Aorta (tissue), 5 donors: ENCODE results near the gene NR1D1. TPM values are rescaled to one million over a fixed set of nuclear protein-coding genes. Genes with fewer than 3 reads are reported as not detected.

Source experiments
- ATAC-seq: fragments of 200-7000 bp; cut with Tn5 transposase; one replicate; pipeline ENCODE4 v1.9.1; 2022; ENCODE audit warnings: moderate library complexity; ENCODE audit not compliant: low FRiP score
- DNase-seq, 2 donors: peaks; one replicate each; pipeline ENCODE4 v3.0.0-alpha.2; 2020
- H3K27ac ChIP-seq, 2 donors: one replicate each; pipeline ENCODE4 v1.5.1; 2013; ENCODE audit warnings: low read length in 2 of 2, mild to moderate bottlenecking in 2 of 2, moderate library complexity in 2 of 2, control low read depth in 1 of 2, inconsistent platforms in 1 of 2, low read depth in 1 of 2
- H3K27me3 ChIP-seq, 2 donors: one replicate each; pipeline ENCODE4 v1.6.1; 2013; ENCODE audit warnings: control low read depth in 1 of 2, low read length in 1 of 2, mild to moderate bottlenecking in 1 of 2, moderate library complexity in 1 of 2; ENCODE audit not compliant: insufficient read depth in 2 of 2, control insufficient read depth in 1 of 2
- H3K36me3 ChIP-seq, 2 donors: one replicate each; pipeline ENCODE4 v1.6.1; 2013; ENCODE audit warnings: control low read depth in 1 of 2, low read length in 1 of 2, mild to moderate bottlenecking in 1 of 2; ENCODE audit not compliant: insufficient read depth in 2 of 2, control insufficient read depth in 1 of 2
- H3K4me1 ChIP-seq, 2 donors: one replicate each; pipeline ENCODE4 v1.6.1; 2013; ENCODE audit warnings: low read length in 2 of 2, control low read depth in 1 of 2, mild to moderate bottlenecking in 1 of 2, moderate library complexity in 1 of 2; ENCODE audit not compliant: insufficient read depth in 2 of 2, control insufficient read depth in 1 of 2
- H3K4me3 ChIP-seq, 2 donors: one replicate each; pipeline ENCODE4 v1.5.1; 2013; ENCODE audit warnings: low read length in 2 of 2, control low read depth in 1 of 2, mild to moderate bottlenecking in 1 of 2
- H3K9me3 ChIP-seq: one replicate; pipeline ENCODE4 v1.6.1; 2013; ENCODE audit warnings: mild to moderate bottlenecking, low read length; ENCODE audit not compliant: control insufficient read depth
- WGBS, 2 donors: extraction: QIAGEN DNeasy Blood & Tissue Kit; methylation state at CpG; one replicate each; pipeline ENCODE4 v1.1.7; 2013; 5-methylcytosine and 5-hydroxymethylcytosine counted together
- intact Hi-C, 2 donors: fragments of 100-400 bp; cut with DNase I; formaldehyde crosslinking; loops; one replicate each; pipeline versions ENCODE4 v1.14.2 to v1.15.0; 2022
- polyA plus RNA-seq, 2 donors: library from polyadenylated mRNA; stranded (reverse); fragments of 200-250 nt; gene quantifications; one replicate each; pipeline ENCODE4 v1.2.3, GENCODE V29; 2013
- total RNA-seq, 2 donors: library from RNA; stranded (reverse); fragmentation: NEBNext Ultra II Directional; extraction: Animal tissue kit (Norgen Biotek cat#: 25700); gene quantifications; one replicate each; pipeline ENCODE4 v1.2.1, GENCODE V29; 2021
- donor health status: healthy with polysubstance abuse.
- donor health status: Bipolar disorder and iron deficiency.
- donor health status: DM: no; HTN: no; CAD: no.
- donor health status: DM: no; HTN: no; CAD: no.
- donor health status: DM: yes; HTN: yes; CAD: no.

NR1D1 gene
- total and polyA plus RNA-seq, 4 donors: 8.6 to 53.6 (median 23.5) TPM

DNA sequence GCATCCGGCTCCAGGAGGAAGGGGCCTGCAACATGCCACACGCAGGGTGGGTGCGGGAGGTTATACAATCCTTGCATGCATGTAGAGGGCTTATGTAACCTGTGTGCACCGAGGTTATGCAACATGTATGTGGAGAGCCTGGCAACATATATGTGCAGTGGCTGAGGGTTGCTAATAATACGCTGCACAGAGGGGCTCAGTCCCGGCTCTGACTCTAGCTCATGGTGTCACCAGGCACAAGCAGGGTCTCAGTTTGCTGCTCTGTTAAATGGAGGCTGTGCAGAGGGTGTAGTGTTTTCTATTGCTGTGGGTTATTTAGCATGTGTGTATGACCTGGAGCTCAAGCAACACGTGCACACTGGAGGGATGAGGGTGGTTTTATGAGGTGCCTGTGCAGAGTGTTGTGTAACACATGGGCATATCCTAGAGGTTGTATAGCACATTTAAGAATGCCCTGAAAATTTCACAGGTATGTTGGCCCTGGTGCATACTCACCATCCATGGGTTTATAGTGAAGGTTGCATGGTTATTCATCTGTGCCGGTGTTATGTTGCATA, 24.4 kb downstream of the NR1D1 start:
- no peak for ATAC-seq
- no peaks in the 10 kb centered on the region for H3K27me3 ChIP-seq
- H3K36me3 ChIP-seq: no peaks in the 10 kb centered on the region
- DNase-seq: no peak
- peaks cover 0 to 3% of the 10 kb centered on the region in 2 donors for H3K4me1 ChIP-seq
- peak overlapping the region in 1 of 2 donors; percentile 65 for H3K27ac ChIP-seq
- 16 to 18% methylated on average over 8 of the region's 8 CpGs for WGBS, 2 donors
- intact Hi-C loops: loop anchor here in 1 of 2 donors (1.0 kb wide), 1 partner anchor 13 kb away; no protein-coding TSS in a partner anchor
- no peaks in the 10 kb centered on the region for H3K9me3 ChIP-seq
- H3K4me3 ChIP-seq: no peak overlapping the region

DNA sequence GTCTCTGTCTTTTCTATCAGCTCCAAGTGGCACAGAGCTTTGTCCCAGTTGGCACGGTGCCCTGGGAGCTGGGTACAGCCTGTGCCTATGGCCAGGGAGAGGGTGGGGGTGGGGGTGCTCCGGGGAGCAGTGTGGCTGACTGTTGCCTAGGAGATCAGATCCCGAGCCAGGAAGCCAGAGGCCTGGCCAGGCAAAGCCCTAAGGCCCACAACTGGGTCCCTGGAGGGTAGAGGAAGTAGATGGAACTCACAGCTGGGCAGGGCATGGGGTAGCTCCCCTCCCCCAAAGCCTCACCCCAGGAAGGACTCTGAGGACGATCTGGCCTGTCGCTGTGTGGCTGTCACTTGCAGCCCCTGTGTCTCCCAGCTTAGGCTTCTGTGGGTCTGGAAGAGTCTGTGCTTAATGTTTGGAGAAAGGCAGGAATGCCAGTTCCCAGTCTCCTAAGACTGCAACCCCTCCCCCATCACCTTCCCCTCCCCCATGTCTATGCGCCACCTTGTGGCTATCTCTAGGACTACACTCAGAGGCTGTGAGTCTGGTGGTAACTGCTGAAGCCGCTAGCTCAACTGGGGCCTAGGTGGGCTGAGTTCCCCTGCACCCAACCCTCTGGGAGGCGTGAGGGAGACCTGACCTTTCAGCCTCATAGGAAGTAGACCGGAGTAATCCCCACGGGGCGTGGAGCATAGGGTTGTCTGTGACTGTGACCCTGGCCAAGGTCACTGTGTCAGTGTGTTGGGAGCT, 25.0 kb downstream of the NR1D1 start:
- ATAC-seq (peak; percentile 82), DNase-seq (peak; percentile 86 to 95)
- H3K9me3 ChIP-seq: no peaks in the 10 kb centered on the region
- no peak overlapping the region for H3K4me3 ChIP-seq
- WGBS, 2 donors: 1 to 2% methylated on average over 11 of the region's 11 CpGs
- H3K27me3 ChIP-seq: no peaks in the 10 kb centered on the region
- H3K4me1 ChIP-seq: peaks cover 0 to 3% of the 10 kb centered on the region in 2 donors
- intact Hi-C loops: no loop called here
- no peaks in the 10 kb centered on the region for H3K36me3 ChIP-seq
- peak overlapping the region in 1 of 2 donors; percentile 81 for H3K27ac ChIP-seq

DNA sequence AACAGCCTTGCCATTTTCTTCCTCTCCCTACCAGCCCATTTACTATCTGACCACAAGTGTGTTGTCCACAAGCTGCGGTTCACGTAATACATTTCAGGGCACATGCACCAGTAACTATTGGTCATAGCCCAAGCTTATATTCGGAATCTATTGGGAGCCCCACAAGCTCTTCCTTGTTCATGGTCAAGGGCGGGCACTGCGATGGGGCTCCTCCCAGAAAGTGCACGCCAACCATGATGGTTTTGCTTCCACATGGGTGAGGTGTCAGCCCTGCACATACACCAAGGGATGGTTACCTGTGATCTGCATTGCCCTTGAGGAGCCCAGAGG, 25.6 kb downstream of the NR1D1 start:
- intact Hi-C loops: loop anchor here in 1 of 2 donors (5.0 kb wide), 1 partner anchor 37 kb away; no protein-coding TSS in a partner anchor
- DNase-seq: no peak
- H3K27ac ChIP-seq: peak overlapping the region in 1 of 2 donors; percentile 81
- no peak overlapping the region for H3K4me3 ChIP-seq
- H3K4me1 ChIP-seq: peaks cover 0 to 5% of the 10 kb centered on the region in 2 donors
- peak; percentile 11 for ATAC-seq
- H3K27me3 ChIP-seq: no peaks in the 10 kb centered on the region
- 16 to 19% methylated on average over 6 of the region's 6 CpGs for whole genome bisulfite sequencing, 2 donors
- H3K36me3 ChIP-seq: no peaks in the 10 kb centered on the region
- no peaks in the 10 kb centered on the region for H3K9me3 ChIP-seq

GRCh38 chr17:40074175-40074512, 26.2 kb downstream of the NR1D1 start:
- 70 to 77% methylated on average over 8 of the region's 8 CpGs for WGBS, 2 donors
- H3K4me3 ChIP-seq: no peak overlapping the region
- DNase-seq (no peak), ATAC-seq (no peak)
- peaks cover 0 to 10% of the 10 kb centered on the region in 2 donors for H3K4me1 ChIP-seq
- peak overlapping the region in 1 of 2 donors; percentile 81 for H3K27ac ChIP-seq
- intact Hi-C loops: loop anchor here in 1 of 2 donors (5.0 kb wide), 1 partner anchor 38 kb away; no protein-coding TSS in a partner anchor
- no peaks in the 10 kb centered on the region for H3K36me3 ChIP-seq
- H3K9me3 ChIP-seq: no peaks in the 10 kb centered on the region
- H3K27me3 ChIP-seq: no peaks in the 10 kb centered on the region

GRCh38 chr17:40073454-40074174, 26.8 kb downstream of the NR1D1 start:
- 65 to 68% methylated on average over 7 of the region's 7 CpGs for WGBS, 2 donors
- intact Hi-C loops: loop anchor here in 1 of 2 donors (5.0 kb wide), 1 partner anchor 39 kb away; no protein-coding TSS in a partner anchor

DNA sequence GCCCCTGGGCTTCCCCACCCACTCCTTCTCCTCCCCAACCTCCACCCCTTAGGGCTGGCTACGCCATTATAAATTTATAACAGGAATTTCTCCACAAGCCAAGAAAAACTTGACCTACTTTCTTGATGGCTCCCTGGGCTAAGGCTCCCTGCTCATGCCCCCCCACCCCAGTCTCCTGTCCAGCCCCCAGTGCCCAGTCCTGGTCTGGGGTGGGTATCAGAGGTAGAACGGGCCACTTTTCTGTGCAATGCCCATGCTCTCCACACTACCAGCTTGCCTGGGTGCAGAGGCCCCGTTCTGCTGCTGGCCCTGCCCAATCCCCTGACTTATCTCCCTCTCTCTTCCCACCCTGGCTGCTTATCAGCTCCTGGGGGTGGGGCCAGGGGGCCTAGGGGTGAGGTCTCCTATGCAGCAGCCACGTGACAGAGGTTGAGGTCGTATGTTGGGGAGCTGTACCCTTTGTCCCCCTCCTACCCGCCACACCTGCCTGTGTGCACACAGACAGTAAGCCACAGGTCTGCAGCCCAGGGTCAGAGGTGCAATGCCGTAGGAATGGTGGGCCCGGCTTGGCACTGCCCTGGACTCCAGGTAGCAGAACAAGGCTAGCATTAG, 27.5 kb downstream of the NR1D1 start:
- no peak for DNase-seq
- H3K4me1 ChIP-seq: peaks cover 0 to 10% of the 10 kb centered on the region in 2 donors
- WGBS, 2 donors: 19 to 21% methylated on average over 8 of the region's 8 CpGs
- H3K27me3 ChIP-seq: no peaks in the 10 kb centered on the region
- no peaks in the 10 kb centered on the region for H3K36me3 ChIP-seq
- peak; percentile 43 for ATAC-seq
- H3K9me3 ChIP-seq: no peaks in the 10 kb centered on the region
- H3K27ac ChIP-seq: peak overlapping the region in 1 of 2 donors; percentile 90
- H3K4me3 ChIP-seq: no peak overlapping the region
- intact Hi-C loops: loop anchor here in 1 of 2 donors (5.0 kb wide), 1 partner anchor 39 kb away; no protein-coding TSS in a partner anchor

More at GRCh38 chr17:40073454-40074174, 26.8 kb downstream of the NR1D1 start:
- Histone ChIP-seq H3K36me3 (no peaks in the 10 kb centered on the region), H3K9me3 (no peaks in the 10 kb centered on the region), H3K4me1 (peaks cover 0 to 10% of the 10 kb centered on the region in 2 donors), H3K27me3 (no peaks in the 10 kb centered on the region), H3K4me3 (no peak overlapping the region), H3K27ac (peak overlapping the region in 1 of 2 donors; percentile 85)
- ATAC-seq (no peak), DNase-seq (no peak)

DNA sequence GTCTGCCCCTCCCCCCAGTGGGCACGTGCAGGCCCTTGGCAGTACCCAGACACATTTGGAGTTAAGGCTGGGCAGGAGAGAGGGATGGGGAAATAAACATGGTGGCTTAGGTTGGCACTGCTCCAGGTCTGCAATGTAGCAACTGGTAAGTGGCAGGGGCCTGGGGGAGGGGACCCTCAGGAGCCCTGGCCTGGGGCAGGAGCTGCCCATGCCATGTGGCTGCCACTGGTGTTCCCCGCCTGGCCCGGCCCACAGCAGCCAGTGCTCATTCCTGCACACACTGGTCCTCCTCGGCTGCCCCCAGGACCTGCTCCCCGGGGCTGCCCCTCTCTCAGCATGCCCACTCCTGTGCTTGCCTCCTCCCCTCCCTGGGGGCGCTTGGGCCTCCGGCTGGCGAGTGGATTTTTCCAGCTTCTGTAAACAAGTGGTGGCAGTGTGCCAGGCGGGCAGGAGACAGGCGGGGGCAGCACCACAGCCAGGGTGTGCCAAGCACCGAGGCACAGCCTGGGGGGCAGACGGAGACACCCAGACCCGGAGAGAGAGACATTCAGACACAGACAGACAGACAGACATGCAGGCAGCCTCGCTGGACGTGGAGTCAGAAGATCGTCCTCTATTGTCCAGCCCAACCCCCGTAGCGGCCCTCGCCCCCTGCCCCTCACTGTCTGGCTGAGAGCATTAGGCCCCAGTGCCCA, 28.2 kb downstream of the NR1D1 start:
- H3K9me3 ChIP-seq: no peaks in the 10 kb centered on the region
- no peaks in the 10 kb centered on the region for H3K36me3 ChIP-seq
- H3K27ac ChIP-seq: peak overlapping the region; percentile 30 to 90
- ATAC-seq (peak; percentile 67), DNase-seq (peak; percentile 83 to 90)
- no peaks in the 10 kb centered on the region for H3K27me3 ChIP-seq
- intact Hi-C loops: loop anchor here in 1 of 2 donors (5.0 kb wide), 1 partner anchor 40 kb away; no protein-coding TSS in a partner anchor
- 2 to 10% methylated on average over 19 of the region's 19 CpGs for WGBS, 2 donors
- peaks cover 0 to 10% of the 10 kb centered on the region in 2 donors for H3K4me1 ChIP-seq
- H3K4me3 ChIP-seq: no peak overlapping the region
